Mesenchymal stem cell (in vitro differentiated cells and primary cell): ENCODE results near the gene EMX1.

ENCODE experiments used
- DNase-seq: peaks from one replicate; pipeline ENCODE4 v3.0.0-alpha.2; 2013
- H2AFZ ChIP-seq: one replicate; pipeline ENCODE4 v1.6.1; 2013; ENCODE audit warnings: low read depth, mild to moderate bottlenecking, control low read depth, inconsistent platforms, low read length, moderate library complexity
- H2AK5ac ChIP-seq: 2 replicates; pipeline ENCODE4 v1.6.1; 2013; ENCODE audit warnings: low read length, moderate library complexity, mild to moderate bottlenecking, inconsistent platforms; ENCODE audit not compliant: severe bottlenecking
- H2BK120ac ChIP-seq: one replicate; pipeline ENCODE4 v1.6.1; 2013; ENCODE audit warnings: low read depth, mild to moderate bottlenecking, inconsistent platforms, low read length, moderate library complexity
- H2BK12ac ChIP-seq, 2 experiments: one replicate each; pipeline ENCODE4 v1.6.1; 2013; ENCODE audit warnings: inconsistent platforms in 2 of 2, low read length in 2 of 2, mild to moderate bottlenecking in 2 of 2, moderate library complexity in 2 of 2, control low read depth in 1 of 2
- H2BK15ac ChIP-seq: one replicate; pipeline ENCODE4 v1.6.1; 2013; ENCODE audit warnings: mild to moderate bottlenecking, low read depth, inconsistent platforms; ENCODE audit not compliant: poor library complexity, severe bottlenecking
- H2BK5ac ChIP-seq: 2 replicates; pipeline ENCODE4 v1.6.1; 2013; ENCODE audit warnings: low read depth, mild to moderate bottlenecking, low read length, control low read depth, inconsistent platforms; ENCODE audit not compliant: poor library complexity, severe bottlenecking
- H3K14ac ChIP-seq, 2 experiments: one replicate each; pipeline ENCODE4 v1.6.1; 2013; ENCODE audit warnings: inconsistent platforms in 2 of 2, low read length in 2 of 2, control low read depth in 1 of 2, mild to moderate bottlenecking in 1 of 2, moderate library complexity in 1 of 2
- H3K18ac ChIP-seq, 2 experiments: one replicate each; pipeline ENCODE4 v1.6.1; 2013; ENCODE audit warnings: inconsistent platforms in 2 of 2, low read length in 2 of 2, control low read depth in 1 of 2, low read depth in 1 of 2, mild to moderate bottlenecking in 1 of 2
- H3K23ac ChIP-seq, 2 experiments: one replicate each; pipeline ENCODE4 v1.6.1; 2013; ENCODE audit warnings: inconsistent platforms in 2 of 2, low read length in 2 of 2, mild to moderate bottlenecking in 2 of 2, moderate library complexity in 2 of 2, control low read depth in 1 of 2
- H3K27ac ChIP-seq: 2 replicates; pipeline ENCODE4 v1.5.1; 2013; ENCODE audit warnings: mild to moderate bottlenecking, moderate library complexity, low read length, control low read depth, inconsistent platforms; ENCODE audit not compliant: poor library complexity, severe bottlenecking
- H3K27me3 ChIP-seq, 2 experiments: 2 replicates each; pipeline versions ENCODE4 v1.6.1 to v1.7.0; 2013; ENCODE audit warnings: low read length in 2 of 2, mild to moderate bottlenecking in 2 of 2, moderate library complexity in 2 of 2, control low read depth in 1 of 2, inconsistent platforms in 1 of 2; ENCODE audit not compliant: control insufficient read depth in 1 of 2, insufficient read depth in 1 of 2
- H3K36me3 ChIP-seq, 2 experiments: 2 replicates each; pipeline versions ENCODE4 v1.6.1 to v1.7.0; 2013; ENCODE audit warnings: low read length in 2 of 2, control low read depth in 1 of 2, inconsistent platforms in 1 of 2, low read depth in 1 of 2, mild to moderate bottlenecking in 1 of 2; ENCODE audit not compliant: insufficient read depth in 2 of 2, control insufficient read depth in 1 of 2
- H3K4ac ChIP-seq, 2 experiments: one replicate each; pipeline ENCODE4 v1.6.1; 2013; ENCODE audit warnings: inconsistent platforms in 2 of 2, low read length in 2 of 2, mild to moderate bottlenecking in 2 of 2, moderate library complexity in 2 of 2, control low read depth in 1 of 2, low read depth in 1 of 2
- H3K4me1 ChIP-seq: 2 replicates; pipeline ENCODE4 v1.6.1; 2013; ENCODE audit warnings: low read depth, low read length, control low read depth; ENCODE audit not compliant: control insufficient read depth, insufficient read depth
- H3K4me2 ChIP-seq: 2 replicates; pipeline ENCODE4 v1.6.1; 2013; ENCODE audit warnings: low read length, mild to moderate bottlenecking, inconsistent platforms; ENCODE audit not compliant: poor library complexity, severe bottlenecking
- H3K4me3 ChIP-seq, 2 experiments: 2 replicates each; pipeline versions ENCODE4 v1.5.1 to v1.7.0; 2013; ENCODE audit warnings: low read length in 2 of 2, mild to moderate bottlenecking in 2 of 2, control low read depth in 1 of 2, low read depth in 1 of 2; ENCODE audit not compliant: insufficient read depth in 1 of 2
- H3K79me1 ChIP-seq: replicated peaks from 2 replicates; pipeline ENCODE4 v1.6.1; 2013; ENCODE audit warnings: mild to moderate bottlenecking, control low read depth, low read length, inconsistent platforms; ENCODE audit not compliant: poor library complexity, severe bottlenecking
- H3K9ac ChIP-seq: 2 replicates; pipeline ENCODE4 v1.7.0; 2013; ENCODE audit warnings: mild to moderate bottlenecking, low read length, moderate library complexity
- H3K9me3 ChIP-seq: 2 replicates; pipeline ENCODE4 v1.7.0; 2013; ENCODE audit warnings: mild to moderate bottlenecking, low read length; ENCODE audit not compliant: control insufficient read depth
- H4K8ac ChIP-seq: one replicate; pipeline ENCODE4 v1.6.1; 2013; ENCODE audit warnings: inconsistent platforms, mild to moderate bottlenecking, low read length, moderate library complexity
- H4K91ac ChIP-seq: one replicate; pipeline ENCODE4 v1.6.1; 2013; ENCODE audit warnings: mild to moderate bottlenecking, low read length, inconsistent platforms
- WGBS: methylation state at CpG from one replicate; pipeline ENCODE4 v1.1.7; 2013; ENCODE audit warnings: mixed read lengths; 5-methylcytosine and 5-hydroxymethylcytosine counted together

The EMX1 gene

DNA sequence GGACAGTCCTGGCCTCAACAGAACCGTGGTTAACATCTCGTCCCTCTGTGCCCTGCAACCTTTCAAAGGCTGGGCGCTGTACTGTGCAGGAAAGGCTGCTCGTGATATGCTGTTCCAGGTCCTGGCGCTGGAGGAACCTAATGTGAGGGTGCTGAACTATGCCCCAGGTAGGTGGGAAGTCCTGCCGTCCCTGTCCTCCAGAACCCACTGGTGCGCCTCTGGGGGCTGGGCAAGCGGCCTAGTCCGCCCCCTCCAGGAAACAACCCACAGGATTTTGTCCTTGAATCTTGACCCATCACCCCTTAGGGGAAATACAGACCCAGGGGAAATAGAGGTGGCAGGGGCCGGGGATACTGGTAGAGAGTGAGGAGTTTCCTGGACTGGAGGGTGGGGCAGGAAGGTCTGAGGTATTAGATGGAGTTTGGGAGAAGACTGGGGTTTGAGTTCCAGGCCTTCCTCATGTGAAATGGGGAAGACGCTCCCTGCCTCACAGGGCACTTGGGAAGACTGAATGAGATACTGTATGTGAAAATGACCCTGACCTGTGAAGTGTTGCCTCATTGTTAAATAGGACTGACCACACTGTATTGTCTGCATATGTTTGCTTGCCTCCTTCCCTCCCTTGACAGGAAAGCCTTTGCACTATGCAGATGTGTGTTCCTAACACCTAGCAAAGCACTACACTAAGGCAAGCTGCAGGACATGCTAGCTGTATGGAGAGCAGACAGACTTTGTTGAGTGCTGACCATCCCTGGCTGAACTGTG is 28.7 kb upstream of the EMX1 start:
- H3K4ac ChIP-seq: no peak overlapping the region
- no peak overlapping the region for H2BK15ac ChIP-seq
- peaks cover 10% of the 10 kb centered on the region for H3K79me1 ChIP-seq
- H2AK5ac ChIP-seq: no peak overlapping the region
- H2BK12ac ChIP-seq: no peak overlapping the region
- H4K91ac ChIP-seq: no peak overlapping the region
- H2AFZ ChIP-seq: no peak overlapping the region
- H4K8ac ChIP-seq: no peak overlapping the region
- H3K18ac ChIP-seq: no peak overlapping the region
- WGBS: 85% methylated on average over 6 of the region's 11 CpGs
- H2BK5ac ChIP-seq: no peak overlapping the region
- no peak overlapping the region for H3K23ac ChIP-seq
- peak overlapping the region in 1 of 2 experiments; percentile 81 for H3K4me3 ChIP-seq
- H3K4me1 ChIP-seq: peaks cover 12% of the 10 kb centered on the region
- no peak overlapping the region for H2BK120ac ChIP-seq
- peaks cover 3 to 4% of the 10 kb centered on the region in 2 experiments for H3K27me3 ChIP-seq
- H3K4me2 ChIP-seq: no peak overlapping the region
- no peak overlapping the region for H3K27ac ChIP-seq
- no peak for DNase-seq
- H3K9ac ChIP-seq: peak overlapping the region; percentile 86
- peak overlapping the region in 1 of 2 experiments; percentile 37 for H3K14ac ChIP-seq
- H3K9me3 ChIP-seq: no peaks in the 10 kb centered on the region
- H3K36me3 ChIP-seq: peaks cover 15 to 23% of the 10 kb centered on the region in 2 experiments

- no peak overlapping the region for H2BK12ac ChIP-seq
- no peak overlapping the region for H4K8ac ChIP-seq
- no peak for DNase-seq
- H2AK5ac ChIP-seq: no peak overlapping the region
- H3K18ac ChIP-seq: no peak overlapping the region
- H3K27me3 ChIP-seq: peaks cover 12 to 13% of the 10 kb centered on the region in 2 experiments
- H3K14ac ChIP-seq: no peak overlapping the region
- H4K91ac ChIP-seq: no peak overlapping the region
- H3K9ac ChIP-seq: no peak overlapping the region
- H3K23ac ChIP-seq: no peak overlapping the region
- WGBS: 96% methylated on average over 4 of the region's 4 CpGs
- H3K9me3 ChIP-seq: no peaks in the 10 kb centered on the region
- H3K79me1 ChIP-seq: peaks cover 10% of the 10 kb centered on the region
- peaks cover 21% of the 10 kb centered on the region for H3K4me1 ChIP-seq
- H3K27ac ChIP-seq: no peak overlapping the region
- no peak overlapping the region for H2AFZ ChIP-seq
- no peak overlapping the region for H3K4me3 ChIP-seq
- no peak overlapping the region for H2BK120ac ChIP-seq
- no peak overlapping the region for H3K4me2 ChIP-seq
- H2BK15ac ChIP-seq: no peak overlapping the region
- H3K4ac ChIP-seq: no peak overlapping the region
- H2BK5ac ChIP-seq: no peak overlapping the region
- peaks cover 15 to 23% of the 10 kb centered on the region in 2 experiments for H3K36me3 ChIP-seq
Observed at GRCh38 chr2:72889991-72890390, 27.3 kb upstream of the EMX1 start.

DNA sequence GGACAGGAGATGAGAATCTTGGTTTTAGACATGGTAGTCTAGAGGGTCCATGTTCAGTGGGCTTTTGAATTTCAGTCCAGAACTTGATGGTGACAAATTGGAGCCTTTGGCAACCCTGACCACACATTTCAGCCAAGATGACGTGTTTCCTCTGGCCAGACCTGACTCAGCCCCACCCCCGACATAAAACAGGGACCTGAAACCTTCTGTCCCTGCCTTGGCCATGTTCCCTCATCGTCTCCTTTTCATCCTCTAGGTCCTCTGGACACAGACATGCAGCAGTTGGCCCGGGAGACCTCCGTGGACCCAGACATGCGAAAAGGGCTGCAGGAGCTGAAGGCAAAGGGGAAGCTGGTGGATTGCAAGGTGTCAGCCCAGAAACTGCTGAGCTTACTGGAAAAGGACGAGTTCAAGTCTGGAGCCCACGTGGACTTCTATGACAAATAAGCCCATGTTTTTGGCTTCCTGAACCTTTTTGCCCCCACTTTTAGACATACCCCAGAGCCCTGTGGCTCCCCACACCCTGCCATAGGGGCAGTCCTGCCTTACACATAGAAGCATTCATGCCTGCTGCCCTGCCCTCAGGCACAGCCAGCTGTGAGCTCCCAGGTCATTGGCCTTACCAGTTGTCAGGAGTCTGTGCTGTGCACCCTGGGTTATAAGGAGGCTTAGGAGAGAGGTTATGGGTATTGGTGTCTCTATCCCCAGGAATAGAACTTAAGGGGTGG is 26.1 kb upstream of the EMX1 start:
- Histone ChIP-seq H3K14ac (no peak overlapping the region), H3K79me1 (peaks cover 10% of the 10 kb centered on the region), H3K4me3 (no peak overlapping the region), H4K91ac (no peak overlapping the region), H3K23ac (no peak overlapping the region), H3K18ac (no peak overlapping the region), H3K9me3 (no peaks in the 10 kb centered on the region), H3K9ac (no peak overlapping the region), H2AK5ac (no peak overlapping the region), H3K4me1 (peaks cover 25% of the 10 kb centered on the region), H3K4me2 (no peak overlapping the region), H3K27me3 (peaks cover 21 to 22% of the 10 kb centered on the region in 2 experiments), H2AFZ (no peak overlapping the region), H2BK5ac (no peak overlapping the region), H4K8ac (no peak overlapping the region), H3K36me3 (peaks cover 15 to 23% of the 10 kb centered on the region in 2 experiments), H2BK15ac (no peak overlapping the region), H3K4ac (no peak overlapping the region), H3K27ac (no peak overlapping the region), H2BK12ac (no peak overlapping the region), H2BK120ac (no peak overlapping the region)
- WGBS: 91% methylated on average over 8 of the region's 8 CpGs
- DNase-seq: no peak

DNA sequence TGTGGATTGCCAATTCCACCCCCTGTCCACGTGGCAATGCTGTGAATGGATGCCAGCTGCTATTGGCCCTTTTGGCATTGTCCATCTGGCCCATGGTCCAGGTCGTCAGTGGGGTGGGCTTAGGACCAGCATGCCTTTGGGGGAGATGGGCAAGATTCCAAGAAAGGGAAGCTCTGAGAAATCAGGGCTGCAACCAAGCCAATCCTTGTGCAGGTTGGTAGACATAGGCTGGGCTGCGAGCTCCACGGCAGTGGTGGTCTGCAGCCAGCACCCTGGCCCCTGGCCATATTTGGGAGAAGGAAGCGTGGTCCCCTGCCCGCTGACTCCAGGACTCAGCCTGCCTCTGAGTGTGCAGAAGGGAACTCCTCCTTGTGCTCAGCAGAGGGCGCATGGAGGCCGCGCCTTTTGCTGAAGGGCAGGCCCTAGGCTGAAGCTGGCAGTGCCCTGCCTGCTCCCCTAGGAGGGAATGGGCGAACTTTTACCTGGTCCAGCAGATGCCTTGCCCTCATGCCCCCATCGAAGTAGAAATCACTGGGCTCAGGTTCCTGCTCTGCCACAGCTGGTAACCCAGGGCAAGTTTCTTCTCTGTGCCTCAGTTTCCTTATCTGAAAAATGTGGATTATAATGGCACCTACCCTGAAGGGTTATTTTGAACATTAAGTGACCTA is 24.7 kb upstream of the EMX1 start:
- Histone ChIP-seq H3K4me2 (no peak overlapping the region), H3K9ac (no peak overlapping the region), H3K9me3 (no peaks in the 10 kb centered on the region), H4K8ac (no peak overlapping the region), H3K18ac (no peak overlapping the region), H2BK120ac (no peak overlapping the region), H3K4ac (no peak overlapping the region), H2BK15ac (no peak overlapping the region), H3K27me3 (peaks cover 30 to 32% of the 10 kb centered on the region in 2 experiments), H3K23ac (no peak overlapping the region), H4K91ac (no peak overlapping the region), H2BK5ac (no peak overlapping the region), H3K4me3 (no peak overlapping the region), H3K4me1 (peaks cover 19% of the 10 kb centered on the region), H2AK5ac (no peak overlapping the region), H3K14ac (no peak overlapping the region), H3K36me3 (peaks cover 15 to 23% of the 10 kb centered on the region in 2 experiments), H3K79me1 (peaks cover 10% of the 10 kb centered on the region), H3K27ac (no peak overlapping the region), H2AFZ (no peak overlapping the region), H2BK12ac (no peak overlapping the region)
- DNase-seq: peak; percentile 68
- WGBS: 8% methylated on average over 11 of the region's 11 CpGs
